Cardiac septum (tissue), 1 donor: ENCODE measurements around the gene HRG. TPM values are rescaled to one million over a fixed set of nuclear protein-coding genes. Genes with fewer than 3 reads are reported as not detected.
"Not testable (repeated sequence)": the region's sequence is repeated elsewhere in the genome, so short reads cannot be mapped to it uniquely, and the experiment has no call there.

Experiments used
- DNase-seq: peaks from one replicate; pipeline ENCODE4 v3.0.0-alpha.2; 2020; ENCODE audit warnings: low spot score
- intact Hi-C: fragments of 100-400 bp; cut with DNase I; formaldehyde crosslinking; loops from one replicate; pipeline ENCODE4 v1.14.0; 2022
- total RNA-seq: library from RNA; stranded (reverse); fragmentation: NEBNext Ultra II Directional; extraction: Animal tissue kit (Norgen Biotek cat#: 25700); gene quantifications from one replicate; pipeline ENCODE4 v1.2.1, GENCODE V29; 2021
- donor health status: DM: no; HTN: no; CAD: no.

The HRG gene
- total RNA-seq, 1 donor from 2014 or later, result not detected

DNA sequence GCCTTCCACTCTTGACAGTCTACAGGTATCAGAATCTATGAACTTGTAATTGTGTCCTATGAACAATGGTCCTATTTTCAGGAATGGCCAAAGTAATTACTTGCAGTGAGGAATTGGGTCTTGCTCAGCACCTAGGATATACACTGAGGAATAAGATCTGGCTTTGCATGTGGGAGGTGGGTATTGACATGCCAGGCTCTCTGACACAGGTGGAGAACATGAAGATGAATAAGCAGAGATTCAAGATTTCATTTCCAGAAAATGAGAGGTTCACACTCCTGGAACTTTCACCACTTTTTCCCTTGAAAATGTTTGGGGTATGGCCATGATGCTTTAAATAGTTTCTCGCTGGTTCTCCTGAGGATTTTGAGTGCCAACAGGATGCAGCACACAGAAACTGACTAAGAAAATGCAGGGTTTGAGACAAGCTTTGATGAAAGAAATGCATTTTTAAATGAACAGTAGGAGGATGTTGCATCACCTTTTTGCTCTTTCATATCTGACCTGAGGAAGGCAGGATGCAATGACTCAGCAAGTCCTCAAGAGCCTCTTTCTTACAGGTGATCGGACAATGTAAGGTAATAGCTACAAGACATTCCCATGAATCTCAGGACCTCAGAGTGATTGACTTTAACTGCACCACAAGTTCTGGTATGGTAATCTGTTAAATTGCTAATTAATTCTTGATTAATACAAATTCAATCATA, 3.7 kb downstream of the HRG start:
- intact Hi-C loops, result no loop called here
- no peak for DNase-seq

DNA sequence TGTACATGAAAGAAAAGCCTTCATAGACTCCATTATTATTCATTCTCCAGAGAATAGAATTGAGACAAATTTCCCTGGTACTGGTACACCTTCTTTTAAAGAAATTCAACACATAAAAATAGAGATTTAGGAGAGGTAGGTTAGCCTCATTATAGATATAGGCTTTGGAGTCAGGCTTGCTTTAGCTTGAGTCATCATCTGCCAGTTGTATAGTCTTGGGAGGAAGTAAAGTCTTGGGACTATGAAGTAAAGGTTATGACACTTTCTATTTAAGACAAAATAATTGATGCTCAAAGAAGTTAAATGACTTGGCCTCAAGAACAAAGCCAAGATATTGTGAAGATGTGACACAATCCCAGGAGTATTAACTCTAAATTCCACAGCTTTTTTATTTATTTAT, 4.3 kb downstream of the HRG start:
- no peak for DNase-seq
- intact Hi-C loops, result no loop called here

- intact Hi-C loops, result no loop called here
- DNase-seq, result no peak
Observed at GRCh38 chr3:186671051-186671450, 5.2 kb downstream of the HRG start.

- DNase-seq, result no peak
Observed at GRCh38 chr3:186678604-186679003, 12.8 kb downstream of the HRG start.

DNA sequence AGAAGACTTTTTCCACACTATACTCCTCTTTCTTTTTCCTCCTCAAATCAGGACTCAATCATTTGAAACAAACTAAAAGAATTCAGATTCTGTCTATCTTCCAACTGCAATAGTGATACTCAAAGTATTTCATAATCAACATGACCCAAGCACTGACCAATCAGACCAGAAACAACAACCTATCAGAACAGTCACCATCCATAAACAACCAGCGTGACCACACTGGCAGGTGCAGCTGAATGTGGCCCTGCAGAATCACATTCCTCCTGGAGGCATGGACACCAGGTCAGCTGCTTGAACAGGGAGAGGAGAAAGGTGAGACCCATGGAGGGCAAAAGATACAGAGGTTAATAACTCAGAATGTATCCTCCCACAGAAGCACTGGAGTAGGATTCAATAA, 13.3 kb downstream of the HRG start:
- no peak for DNase-seq
- intact Hi-C loops, result no loop called here

More at GRCh38 chr3:186678604-186679003, 12.8 kb downstream of the HRG start:
- intact Hi-C loops, result no loop called here

DNA sequence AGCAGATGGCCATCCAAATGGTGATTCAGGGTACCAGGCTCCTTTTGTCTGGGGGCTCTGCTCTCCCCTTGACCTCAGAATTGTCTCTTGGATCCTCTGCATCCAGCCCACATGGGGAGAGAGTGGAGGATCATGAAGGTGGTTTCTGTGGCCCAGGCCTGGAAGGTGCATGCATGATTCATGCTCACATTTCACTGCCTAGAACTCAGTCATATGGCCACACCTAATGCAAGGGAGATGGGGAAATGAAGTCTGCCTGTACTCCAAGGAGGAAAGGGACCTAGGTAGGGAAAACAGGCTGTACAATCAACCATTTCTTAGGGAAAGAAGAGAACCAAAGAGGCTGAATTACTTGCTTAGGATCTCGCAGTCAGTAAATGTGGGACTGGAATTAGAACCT, 15.1 kb downstream of the HRG start:
- no peak for DNase-seq
- intact Hi-C loops, result no loop called here

GRCh38 chr3:186682812-186683211, 17.0 kb downstream of the HRG start:
- intact Hi-C loops, result no loop called here
- no peak for DNase-seq

- intact Hi-C loops, result no loop called here
Observed at GRCh38 chr3:186683979-186684378, 18.2 kb downstream of the HRG start.

GRCh38 chr3:186686475-186686874, 20.7 kb downstream of the HRG start:
- intact Hi-C loops, result not testable (repeated sequence)

More at GRCh38 chr3:186683979-186684378, 18.2 kb downstream of the HRG start:
- no peak for DNase-seq

DNA sequence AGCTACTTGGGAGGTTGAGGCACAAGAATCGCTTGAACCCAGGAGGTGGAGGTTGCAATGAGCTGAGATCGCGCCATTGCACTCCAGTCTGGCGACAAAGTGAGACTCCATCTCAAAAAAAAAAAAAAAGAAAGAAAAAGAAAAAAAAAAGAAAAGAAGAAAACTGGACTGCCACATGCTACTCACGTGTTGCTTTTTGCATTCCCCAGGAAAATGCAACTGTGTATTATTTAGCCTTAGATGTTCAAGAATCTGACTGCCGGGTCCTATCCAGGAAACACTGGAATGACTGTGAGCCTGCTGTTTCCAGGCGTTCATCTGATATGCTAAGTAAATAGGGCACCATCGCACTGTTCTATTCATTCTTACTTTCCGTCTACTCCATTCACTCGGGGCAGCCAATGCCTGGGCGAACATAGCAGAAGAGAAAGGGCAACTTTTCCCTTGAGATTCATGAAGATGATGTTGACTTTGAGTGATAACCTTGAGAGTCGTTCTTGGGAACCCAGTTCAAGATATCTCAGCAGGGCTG, 21.4 kb downstream of the HRG start:
- intact Hi-C loops, result no loop called here
- no peak for DNase-seq

More at GRCh38 chr3:186686475-186686874, 20.7 kb downstream of the HRG start:
- DNase-seq, result not testable (repeated sequence)

DNA sequence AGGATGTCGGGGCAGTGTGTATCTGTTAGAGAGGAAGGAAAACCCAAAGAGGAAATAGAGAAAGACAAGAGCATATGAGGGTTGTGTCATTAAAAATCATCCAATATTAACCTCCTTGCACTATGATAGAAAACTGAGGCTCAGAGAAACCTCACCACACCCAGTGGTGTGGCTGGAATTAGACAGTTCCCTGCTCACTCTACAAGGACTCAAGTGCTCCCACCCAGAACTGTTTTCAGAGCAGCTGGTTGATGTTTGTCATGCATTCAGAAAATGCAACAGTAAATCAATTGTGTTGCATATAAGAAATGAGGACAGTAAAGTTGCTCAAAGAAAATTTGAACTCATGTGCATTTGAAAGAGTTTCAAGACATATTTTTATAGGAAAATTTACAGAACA, 24.5 kb downstream of the HRG start:
- DNase-seq, intact Hi-C loops: not testable (repeated sequence)

DNA sequence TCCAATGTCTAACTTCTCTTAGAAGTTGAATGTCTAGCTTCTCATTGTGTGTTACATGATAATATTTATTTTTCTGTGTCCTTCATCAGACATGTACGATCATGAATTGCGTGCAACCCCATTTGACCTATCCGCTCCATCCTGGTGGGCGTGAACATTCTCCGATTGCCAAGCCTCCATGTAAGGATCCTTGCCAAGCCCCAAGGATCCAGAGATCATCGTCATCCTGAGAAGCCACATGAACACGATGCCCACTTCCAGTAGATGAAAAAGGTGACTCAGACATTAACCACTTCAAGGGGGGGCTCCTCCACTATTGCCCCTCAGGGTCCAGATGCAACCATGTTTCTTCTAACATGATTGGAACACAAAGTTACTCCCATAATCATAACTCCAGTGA, 25.9 kb downstream of the HRG start:
- intact Hi-C loops, result no loop called here
- no peak for DNase-seq

GRCh38 chr3:186693843-186694242, 28.0 kb downstream of the HRG start:
- DNase-seq, result no peak
- intact Hi-C loops, result no loop called here

DNA sequence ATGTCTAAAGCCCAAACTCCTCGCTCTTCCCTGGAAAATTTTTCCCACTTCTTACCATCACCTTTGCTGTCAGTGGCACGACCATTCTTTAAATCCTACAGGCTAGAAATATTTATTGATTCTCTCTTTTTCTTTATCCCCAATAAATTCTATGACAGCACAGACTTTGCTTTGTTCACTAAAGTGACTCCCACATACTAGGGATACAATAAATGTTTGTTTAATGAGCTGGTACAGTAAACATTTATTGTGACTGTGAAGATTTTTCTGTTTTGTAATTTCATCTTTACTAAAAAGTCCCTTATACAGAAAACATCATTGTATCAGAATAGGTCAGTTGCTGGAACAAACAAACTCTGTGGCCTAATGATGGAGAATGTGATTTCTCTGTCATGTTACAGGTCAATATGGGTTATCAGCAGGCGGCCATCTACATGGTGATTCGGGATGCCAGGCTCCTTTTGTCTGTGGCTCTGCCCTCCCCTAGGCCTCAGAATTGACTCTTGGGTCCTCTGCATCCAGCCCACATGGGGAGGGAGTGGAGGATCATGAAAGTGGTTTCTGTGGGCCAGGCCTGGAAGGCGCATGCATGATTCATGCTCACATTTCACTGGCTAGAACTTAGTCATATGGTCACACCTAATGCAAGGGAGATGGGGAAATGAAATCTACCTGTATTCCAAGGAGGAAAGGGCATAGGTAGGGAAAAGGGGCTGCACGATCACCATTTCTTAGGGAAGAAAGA, 28.6 kb downstream of the HRG start:
- intact Hi-C loops, result no loop called here
- no peak for DNase-seq

- no peak for DNase-seq
- intact Hi-C loops, result no loop called here
Observed at GRCh38 chr3:186696522-186696921, 30.7 kb downstream of the HRG start.

- no peak for DNase-seq
- intact Hi-C loops, result no loop called here
Observed at GRCh38 chr3:186697510-186697909, 31.7 kb downstream of the HRG start.

DNA sequence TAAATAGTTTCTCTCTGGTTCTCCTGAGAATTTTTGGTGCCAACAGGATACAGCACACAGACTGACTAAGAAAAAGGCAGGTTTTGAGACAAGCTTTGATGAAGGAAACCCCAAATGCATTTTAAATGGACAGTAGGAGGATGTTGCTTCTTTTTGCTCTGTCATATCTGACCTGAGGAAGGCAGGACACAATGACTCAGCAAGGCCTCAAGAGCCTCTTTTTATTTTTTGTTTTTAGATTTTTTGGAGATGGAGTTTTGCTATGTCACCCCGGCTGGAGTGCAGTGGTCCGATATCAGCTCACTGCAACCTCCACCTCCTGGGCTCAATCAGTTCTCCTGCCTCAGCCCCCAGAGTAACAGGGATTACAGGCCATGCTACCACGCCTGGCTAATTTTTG, 34.5 kb downstream of the HRG start:
- DNase-seq, result no peak
- intact Hi-C loops, result no loop called here

DNA sequence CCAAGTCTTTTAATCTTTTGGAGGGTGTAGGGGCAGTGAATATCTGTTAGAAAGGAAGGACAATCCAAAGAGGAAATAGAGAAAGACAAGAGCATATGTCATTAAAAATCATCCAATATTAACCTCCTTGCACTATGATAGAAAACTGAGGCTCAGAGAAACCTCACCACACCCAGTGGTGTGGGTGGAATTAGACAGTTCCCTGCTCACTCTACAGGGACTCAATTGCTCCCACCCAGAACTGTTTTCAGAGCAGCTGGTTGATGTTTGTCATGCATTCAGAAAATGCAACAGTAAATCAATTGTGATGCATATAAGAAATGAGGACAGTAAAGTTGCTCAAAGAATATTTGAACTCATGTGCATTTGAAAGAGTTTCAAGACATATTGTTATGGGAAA, 36.6 kb downstream of the HRG start:
- intact Hi-C loops, DNase-seq: not testable (repeated sequence)

GRCh38 chr3:186705882-186706780, 40.3 kb downstream of the HRG start:
- no peak for DNase-seq
- intact Hi-C loops, result no loop called here
